ENCODE results near the gene NDUFB11.
"Not testable (repeated sequence)": the region's sequence is repeated elsewhere in the genome, so short reads cannot be mapped to it uniquely, and the experiment has no call there.

NDUFB11 gene

GRCh38 chrX:47156611-47157520 lies 12.4 kb upstream of the NDUFB11 start:
- in situ Hi-C loops (cut with MboI; ENCODE audit: low pct_unique_long_range_greater_than_20kb, low sequenced_read_pairs), result no loop called here
- peak; percentile 14 for DNase-seq

- in situ Hi-C loops (cut with MboI; ENCODE audit: low pct_unique_long_range_greater_than_20kb, low sequenced_read_pairs), result no loop called here
- DNase-seq, result no peak
Measured at GRCh38 chrX:47151435-47151834, 6.9 kb upstream of the NDUFB11 start.

DNA sequence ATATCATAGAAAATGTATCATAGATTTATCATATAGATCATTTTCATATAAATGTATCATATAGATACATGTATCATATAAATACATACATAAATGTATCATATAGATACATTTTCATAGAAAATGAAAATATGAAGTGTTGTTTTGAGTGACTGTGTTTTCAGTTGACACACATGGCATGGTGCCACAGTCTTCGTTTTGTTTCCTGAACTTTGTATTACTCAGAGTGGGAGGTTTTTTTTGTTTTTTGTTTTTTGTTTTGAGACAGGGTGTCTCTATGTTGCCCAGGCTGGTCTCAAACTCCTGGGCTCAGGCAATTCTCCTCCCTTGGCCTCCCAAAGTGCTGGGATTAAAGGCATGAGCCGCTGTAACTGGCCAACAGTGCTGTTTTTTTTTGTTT lies 4.4 kb upstream of the NDUFB11 start:
- in situ Hi-C loops (cut with MboI; ENCODE audit: low pct_unique_long_range_greater_than_20kb, low sequenced_read_pairs), result no loop called here
- DNase-seq, result no peak

DNA sequence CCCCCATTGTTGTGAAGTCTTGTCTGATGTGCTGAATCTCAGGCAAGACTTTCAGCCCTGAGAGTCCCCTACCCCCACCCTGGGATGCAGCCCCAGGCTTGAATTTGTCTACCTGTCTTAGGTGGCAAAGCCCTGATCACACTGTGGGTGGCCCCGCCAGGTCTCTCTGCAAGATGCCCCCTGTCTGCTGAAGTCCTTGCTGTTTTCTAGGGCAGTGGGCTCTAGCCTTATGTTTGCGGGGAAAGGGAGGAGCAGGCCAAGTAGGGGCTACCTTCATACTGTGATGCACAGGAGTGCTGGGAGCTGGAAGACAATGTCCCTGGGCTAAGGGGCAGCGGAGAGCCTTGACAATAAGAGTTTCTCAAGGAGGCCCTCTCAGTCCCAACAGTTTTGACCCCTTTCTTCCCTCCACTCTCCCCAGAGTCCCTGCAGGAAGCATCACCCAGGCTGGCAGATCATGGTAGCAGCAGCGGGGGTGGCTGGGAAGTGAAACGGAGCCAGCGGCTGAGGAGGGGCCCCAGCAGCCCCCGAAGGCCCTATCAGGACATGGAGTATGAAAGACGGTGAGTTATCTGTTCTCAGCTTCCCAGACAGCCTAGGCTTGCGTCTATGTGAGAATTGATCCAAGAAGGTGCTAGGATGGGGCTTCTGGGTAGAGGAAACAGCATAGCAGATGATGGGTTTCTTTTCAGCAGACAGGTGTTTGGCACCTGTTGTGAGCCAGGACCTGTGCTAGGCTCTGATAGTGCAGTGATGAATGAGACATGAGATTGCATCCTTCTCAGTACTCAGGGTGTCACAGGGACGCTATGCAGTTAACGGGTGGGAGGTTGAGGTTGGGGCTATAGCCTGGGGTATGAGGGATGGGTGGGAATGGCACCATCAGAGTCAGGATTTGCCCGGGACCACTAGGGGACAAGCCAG lies 2.7 kb upstream of the NDUFB11 start:
- in situ Hi-C loops (cut with MboI; ENCODE audit: low pct_unique_long_range_greater_than_20kb, low sequenced_read_pairs), result no loop called here
- DNase-seq, result no peak

DNA sequence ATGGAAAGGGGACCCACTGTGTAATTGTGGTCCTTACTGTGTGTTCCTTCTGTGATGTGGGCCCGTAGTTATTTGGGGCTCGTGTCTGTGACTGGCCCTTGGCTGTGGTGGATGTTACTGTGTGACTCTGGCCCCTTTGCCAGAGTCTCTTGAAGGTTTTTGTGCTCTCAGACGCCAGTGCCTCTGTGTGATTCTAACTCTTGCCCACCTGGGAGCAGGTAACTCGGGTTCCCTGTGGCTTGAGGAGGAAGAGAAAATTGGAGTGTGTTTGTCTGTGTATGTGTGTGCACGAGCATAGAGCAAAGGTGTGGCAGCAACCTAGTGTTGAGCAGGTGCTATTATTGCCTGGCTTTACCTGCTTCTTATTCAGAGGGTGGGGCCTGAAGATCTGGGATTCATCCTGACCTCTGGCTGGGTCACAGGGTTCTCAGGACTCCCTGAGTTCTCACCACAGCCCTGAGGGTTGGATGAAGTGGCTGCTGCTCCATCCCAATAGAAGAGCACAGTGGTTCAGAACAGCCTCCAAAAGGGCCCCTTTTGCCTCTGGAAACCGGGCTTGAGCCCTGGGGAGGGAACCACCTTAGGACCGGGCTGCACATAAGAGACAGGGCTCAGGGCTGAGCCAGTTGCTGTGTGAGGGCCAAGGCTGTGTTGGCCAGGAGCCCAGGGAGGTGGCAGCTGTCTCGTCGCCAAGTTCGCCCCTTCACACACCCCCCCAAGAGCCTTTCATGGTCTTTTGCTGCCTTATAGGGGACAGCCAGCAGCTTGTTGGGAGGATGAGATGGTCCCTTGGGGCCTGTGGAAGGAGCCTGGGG lies 1.8 kb upstream of the NDUFB11 start:
- in situ Hi-C loops (cut with MboI; ENCODE audit: low pct_unique_long_range_greater_than_20kb, low sequenced_read_pairs), result no loop called here
- DNase-seq, result no peak

GRCh38 chrX:47145395-47146120 lies 1.1 kb upstream of the NDUFB11 start:
- in situ Hi-C loops (cut with MboI; ENCODE audit: low pct_unique_long_range_greater_than_20kb, low sequenced_read_pairs), result no loop called here
- DNase-seq, result no peak

DNA sequence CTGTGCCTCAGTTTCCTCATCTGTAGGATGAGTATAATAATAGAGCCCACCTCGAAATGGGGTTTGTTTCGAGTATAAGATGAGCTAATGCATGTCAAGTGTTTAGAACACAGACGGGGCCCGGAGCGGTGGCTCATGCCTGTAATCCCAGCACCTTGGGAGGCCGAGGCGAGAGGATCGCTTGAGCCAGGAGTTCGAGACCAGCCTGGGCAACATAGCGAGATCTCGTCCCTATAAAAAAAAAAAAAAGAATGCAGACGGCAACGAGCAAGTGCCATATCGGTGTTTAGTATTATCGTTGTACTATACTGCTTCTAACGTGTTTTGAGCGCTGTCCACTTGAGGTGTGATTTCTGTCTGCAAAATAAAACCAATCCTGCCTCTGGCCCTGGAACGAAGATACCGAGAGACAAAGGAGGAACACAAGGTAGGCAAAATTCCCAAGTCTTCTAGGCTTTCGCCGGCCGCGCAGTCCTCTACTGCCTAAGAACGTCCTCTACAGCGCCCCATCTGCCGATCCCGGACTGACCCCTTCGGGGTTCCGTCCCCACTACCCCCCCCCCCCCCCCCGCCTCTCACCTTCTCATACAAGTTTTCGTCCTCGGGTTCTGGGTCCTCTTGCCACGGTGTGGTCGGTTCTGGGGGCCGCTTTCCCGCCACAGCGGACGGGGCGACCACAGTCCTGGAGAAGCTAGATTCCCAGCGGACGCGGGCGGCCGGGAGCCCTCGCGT lies 442 bp downstream of the NDUFB11 start:
- in situ Hi-C loops (cut with MboI; ENCODE audit: low pct_unique_long_range_greater_than_20kb, low sequenced_read_pairs), result no loop called here

GRCh38 chrX:47138171-47138570 lies 6.3 kb downstream of the NDUFB11 start:
- in situ Hi-C loops (cut with MboI; ENCODE audit: low pct_unique_long_range_greater_than_20kb, low sequenced_read_pairs), result no loop called here
- DNase-seq, result no peak

More for the DNA sequence above, 442 bp downstream of the NDUFB11 start:
- DNase-seq, result no peak

GRCh38 chrX:47135650-47136049 lies 8.9 kb downstream of the NDUFB11 start:
- in situ Hi-C loops (cut with MboI; ENCODE audit: low pct_unique_long_range_greater_than_20kb, low sequenced_read_pairs); DNase-seq: not testable (repeated sequence)

- in situ Hi-C loops (cut with MboI; ENCODE audit: low pct_unique_long_range_greater_than_20kb, low sequenced_read_pairs), result no loop called here
- no peak for DNase-seq
Measured at GRCh38 chrX:47133493-47133892, 11.0 kb downstream of the NDUFB11 start.

GRCh38 chrX:47129899-47130358 lies 14.6 kb downstream of the NDUFB11 start:
- no peak for DNase-seq
- in situ Hi-C loops (cut with MboI; ENCODE audit: low pct_unique_long_range_greater_than_20kb, low sequenced_read_pairs), result no loop called here

GRCh38 chrX:47129157-47129898 lies 15.2 kb downstream of the NDUFB11 start:
- in situ Hi-C loops (cut with MboI; ENCODE audit: low pct_unique_long_range_greater_than_20kb, low sequenced_read_pairs), result no loop called here
- DNase-seq, result peak; percentile 99

DNA sequence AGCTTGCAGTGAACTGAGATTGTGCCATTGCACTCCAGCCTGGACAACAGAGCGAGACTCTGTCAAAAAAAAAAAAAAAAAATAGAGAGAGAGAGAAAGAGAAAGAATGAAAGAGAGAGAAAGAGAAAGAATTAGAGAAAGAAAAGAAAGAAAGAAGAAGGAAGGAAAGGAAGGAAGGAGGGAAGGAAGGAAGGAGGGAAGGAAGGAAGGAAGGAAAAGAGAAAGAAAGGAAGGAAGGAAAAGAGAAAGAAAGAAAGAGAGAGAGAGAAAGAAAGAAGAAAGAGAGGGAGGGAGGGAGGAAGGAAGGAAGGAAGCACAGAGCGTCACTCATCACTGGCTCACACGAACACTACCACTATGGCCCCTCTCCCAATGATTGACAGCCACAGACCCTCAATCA lies 20.0 kb downstream of the NDUFB11 start:
- DNase-seq; in situ Hi-C loops (cut with MboI; ENCODE audit: low pct_unique_long_range_greater_than_20kb, low sequenced_read_pairs): not testable (repeated sequence)

DNA sequence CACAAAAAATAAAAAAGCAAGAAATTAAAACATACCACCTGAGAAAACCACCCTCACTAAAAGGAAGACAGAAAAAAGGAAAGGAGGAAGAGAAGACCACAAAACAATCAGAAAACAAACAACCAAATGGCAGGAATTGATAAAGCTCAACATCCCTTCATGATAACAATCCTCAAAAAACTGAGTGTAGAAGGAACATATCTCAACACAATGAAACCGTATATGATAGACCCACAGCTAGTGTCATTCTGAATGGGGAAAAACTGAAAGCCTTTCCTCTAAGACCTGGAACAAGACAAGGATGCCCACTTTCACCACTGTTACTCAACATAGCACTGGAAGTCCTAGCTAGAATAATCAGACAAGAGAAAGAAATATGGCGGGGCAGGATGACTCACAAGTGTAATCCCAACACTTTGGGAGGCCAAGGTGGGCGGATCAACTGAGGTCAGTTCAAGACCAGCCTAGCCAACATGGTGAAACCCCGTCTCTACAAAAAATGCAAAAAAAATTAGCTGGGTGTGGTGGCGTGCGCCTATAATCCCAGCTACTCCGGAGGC lies 27.9 kb downstream of the NDUFB11 start:
- in situ Hi-C loops (cut with MboI; ENCODE audit: low pct_unique_long_range_greater_than_20kb, low sequenced_read_pairs); DNase-seq: not testable (repeated sequence)

- DNase-seq, result no peak
- in situ Hi-C loops (cut with MboI; ENCODE audit: low pct_unique_long_range_greater_than_20kb, low sequenced_read_pairs), result no loop called here
Measured at GRCh38 chrX:47112316-47112954, 32.1 kb downstream of the NDUFB11 start.

GRCh38 chrX:47110936-47111615 lies 33.4 kb downstream of the NDUFB11 start:
- in situ Hi-C loops (cut with MboI; ENCODE audit: low pct_unique_long_range_greater_than_20kb, low sequenced_read_pairs); DNase-seq: not testable (repeated sequence)

All from KBM-7 (cell line).